Left ventricle myocardium inferior (tissue), 1 donor: ENCODE results near the gene NTRK3. TPM values are rescaled to one million over a fixed set of nuclear protein-coding genes. Genes with fewer than 3 reads are reported as not detected.

Experiments
- DNase-seq: peaks from one replicate; pipeline ENCODE4 v3.0.0-alpha.2; 2020
- H3K27ac ChIP-seq: fragments of 200-600 bp; replicated peaks from 2 replicates; pipeline ENCODE4 v1.8.0; 2021
- H3K27me3 ChIP-seq: fragments of 200-600 bp; 2 replicates; pipeline ENCODE4 v1.8.0; 2021; ENCODE audit warnings: low read depth
- H3K36me3 ChIP-seq: fragments of 200-600 bp; 2 replicates; pipeline ENCODE4 v1.8.0; 2021
- H3K4me1 ChIP-seq: fragments of 200-600 bp; 2 replicates; pipeline ENCODE4 v1.8.0; 2021
- H3K4me3 ChIP-seq: fragments of 200-600 bp; 2 replicates; pipeline ENCODE4 v1.8.0; 2021; ENCODE audit warnings: mild to moderate bottlenecking, moderate library complexity
- H3K9me3 ChIP-seq: fragments of 200-600 bp; replicated peaks from 2 replicates; pipeline ENCODE4 v1.8.0; 2021
- intact Hi-C: fragments of 100-400 bp; cut with micrococcal nuclease; formaldehyde crosslinking; loops from one replicate; pipeline ENCODE4 v1.11.0; 2022
- total RNA-seq: library from RNA; stranded (reverse); fragmentation: NEBNext Ultra II Directional; extraction: Animal tissue kit (Norgen Biotek cat#: 25700); gene quantifications from one replicate; pipeline ENCODE4 v1.2.1, GENCODE V29; 2021
- TF ChIP-seq, protein P1 (sequence below): fragments of 200-600 bp; IDR thresholded peaks from 2 replicates; pipeline ENCODE4 v1.8.0; 2021; ENCODE audit warnings: antibody characterized with exemption, mild to moderate bottlenecking, borderline replicate concordance
- donor health status: DM: no; HTN: yes; CAD: no; lungs with severe emphysema.

Gene NTRK3
- total RNA-seq, 1 donor from 2014 or later = 1.6 TPM

- no peak for DNase-seq
- TF ChIP-seq, protein P1, sequence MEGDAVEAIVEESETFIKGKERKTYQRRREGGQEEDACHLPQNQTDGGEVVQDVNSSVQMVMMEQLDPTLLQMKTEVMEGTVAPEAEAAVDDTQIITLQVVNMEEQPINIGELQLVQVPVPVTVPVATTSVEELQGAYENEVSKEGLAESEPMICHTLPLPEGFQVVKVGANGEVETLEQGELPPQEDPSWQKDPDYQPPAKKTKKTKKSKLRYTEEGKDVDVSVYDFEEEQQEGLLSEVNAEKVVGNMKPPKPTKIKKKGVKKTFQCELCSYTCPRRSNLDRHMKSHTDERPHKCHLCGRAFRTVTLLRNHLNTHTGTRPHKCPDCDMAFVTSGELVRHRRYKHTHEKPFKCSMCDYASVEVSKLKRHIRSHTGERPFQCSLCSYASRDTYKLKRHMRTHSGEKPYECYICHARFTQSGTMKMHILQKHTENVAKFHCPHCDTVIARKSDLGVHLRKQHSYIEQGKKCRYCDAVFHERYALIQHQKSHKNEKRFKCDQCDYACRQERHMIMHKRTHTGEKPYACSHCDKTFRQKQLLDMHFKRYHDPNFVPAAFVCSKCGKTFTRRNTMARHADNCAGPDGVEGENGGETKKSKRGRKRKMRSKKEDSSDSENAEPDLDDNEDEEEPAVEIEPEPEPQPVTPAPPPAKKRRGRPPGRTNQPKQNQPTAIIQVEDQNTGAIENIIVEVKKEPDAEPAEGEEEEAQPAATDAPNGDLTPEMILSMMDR = no peak
- Histone ChIP-seq H3K4me1 (no peaks in the 10 kb centered on the region), H3K9me3 (no peaks in the 10 kb centered on the region), H3K4me3 (no peak overlapping the region), H3K27me3 (peaks cover 57% of the 10 kb centered on the region), H3K36me3 (no peaks in the 10 kb centered on the region), H3K27ac (no peak overlapping the region)
- intact Hi-C loops = no loop called here
These were observed 63.1 kb downstream of the NTRK3 start for GRCh38 chr15:88193415-88193814.

- no peak overlapping the region for H3K27ac ChIP-seq
- H3K36me3 ChIP-seq = no peaks in the 10 kb centered on the region
- H3K4me1 ChIP-seq = no peaks in the 10 kb centered on the region
- intact Hi-C loops = no loop called here
- H3K27me3 ChIP-seq = peaks cover 67% of the 10 kb centered on the region
- no peak overlapping the region for H3K4me3 ChIP-seq
- no peaks in the 10 kb centered on the region for H3K9me3 ChIP-seq
- no peak for DNase-seq
- TF ChIP-seq, protein P1 = no peak
These were observed 64.8 kb downstream of the NTRK3 start for GRCh38 chr15:88191812-88192165.

GRCh38 chr15:88190232-88190631 lies 66.3 kb downstream of the NTRK3 start:
- H3K27ac ChIP-seq = no peak overlapping the region
- H3K9me3 ChIP-seq = no peaks in the 10 kb centered on the region
- no peaks in the 10 kb centered on the region for H3K4me1 ChIP-seq
- TF ChIP-seq, protein P1 = no peak
- intact Hi-C loops = no loop called here
- no peak overlapping the region for H3K4me3 ChIP-seq
- H3K36me3 ChIP-seq = no peaks in the 10 kb centered on the region
- DNase-seq = no peak
- peaks cover 73% of the 10 kb centered on the region for H3K27me3 ChIP-seq

DNA sequence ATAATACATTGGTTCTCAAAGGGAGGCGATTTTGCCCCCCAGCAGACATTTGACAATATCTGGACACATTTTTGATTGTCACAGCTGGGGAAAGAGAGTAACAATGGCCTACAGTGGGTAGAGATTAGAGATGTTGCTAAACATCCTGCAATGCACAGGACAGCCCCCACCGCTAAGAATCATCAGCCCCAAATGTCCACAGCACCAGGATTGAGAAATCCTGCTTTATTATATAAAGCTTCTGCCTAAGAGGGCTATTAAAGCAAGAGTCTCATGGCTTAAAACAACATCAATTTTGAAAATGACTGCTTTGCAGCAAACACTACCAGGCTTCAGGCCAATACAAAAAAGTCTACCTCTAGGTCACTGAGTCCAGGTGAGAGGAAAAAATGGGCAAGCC lies 68.2 kb downstream of the NTRK3 start:
- intact Hi-C loops = no loop called here

GRCh38 chr15:88187195-88187594 lies 69.3 kb downstream of the NTRK3 start:
- TF ChIP-seq, protein P1 = no peak
- Histone ChIP-seq H3K27ac (no peak overlapping the region), H3K27me3 (peaks cover 74% of the 10 kb centered on the region), H3K4me1 (no peaks in the 10 kb centered on the region), H3K9me3 (no peaks in the 10 kb centered on the region), H3K4me3 (no peak overlapping the region), H3K36me3 (no peaks in the 10 kb centered on the region)
- intact Hi-C loops = no loop called here
- DNase-seq = no peak

More for the DNA sequence above, 68.2 kb downstream of the NTRK3 start:
- Histone ChIP-seq H3K36me3 (no peaks in the 10 kb centered on the region), H3K27me3 (peaks cover 73% of the 10 kb centered on the region), H3K27ac (no peak overlapping the region), H3K4me3 (no peak overlapping the region), H3K9me3 (no peaks in the 10 kb centered on the region), H3K4me1 (no peaks in the 10 kb centered on the region)
- DNase-seq = no peak
- TF ChIP-seq, protein P1 = no peak

DNA sequence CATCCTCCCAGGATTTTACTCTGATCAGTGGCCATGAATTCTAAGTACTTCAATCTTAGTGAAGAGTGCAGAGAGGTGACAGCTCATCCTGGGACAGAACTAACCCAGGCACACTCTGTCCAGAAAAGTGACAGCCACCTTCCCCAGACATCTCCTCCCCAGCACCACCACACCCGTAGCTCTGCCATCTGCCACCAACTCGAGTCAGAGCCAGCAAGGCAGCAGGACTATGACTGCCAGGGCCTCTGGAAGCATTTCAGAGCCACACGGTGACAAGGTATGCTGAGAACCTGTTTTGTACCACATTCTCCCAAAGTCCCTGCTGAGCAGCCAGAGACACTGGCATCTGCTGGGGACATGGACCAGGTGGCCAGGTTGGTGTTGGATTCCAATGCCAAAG lies 71.0 kb downstream of the NTRK3 start:
- Histone ChIP-seq H3K27ac (no peak overlapping the region), H3K27me3 (peaks cover 66% of the 10 kb centered on the region), H3K36me3 (no peaks in the 10 kb centered on the region), H3K9me3 (no peaks in the 10 kb centered on the region), H3K4me1 (no peaks in the 10 kb centered on the region), H3K4me3 (no peak overlapping the region)
- intact Hi-C loops = no loop called here
- TF ChIP-seq, protein P1 = no peak
- no peak for DNase-seq
